Fibroblast of skin of back (primary cell): ENCODE results near the gene ILK.

Source experiments
- DNase-seq: peaks from one replicate; pipeline ENCODE4 v3.0.0-alpha.2; 2013

The ILK gene

DNA sequence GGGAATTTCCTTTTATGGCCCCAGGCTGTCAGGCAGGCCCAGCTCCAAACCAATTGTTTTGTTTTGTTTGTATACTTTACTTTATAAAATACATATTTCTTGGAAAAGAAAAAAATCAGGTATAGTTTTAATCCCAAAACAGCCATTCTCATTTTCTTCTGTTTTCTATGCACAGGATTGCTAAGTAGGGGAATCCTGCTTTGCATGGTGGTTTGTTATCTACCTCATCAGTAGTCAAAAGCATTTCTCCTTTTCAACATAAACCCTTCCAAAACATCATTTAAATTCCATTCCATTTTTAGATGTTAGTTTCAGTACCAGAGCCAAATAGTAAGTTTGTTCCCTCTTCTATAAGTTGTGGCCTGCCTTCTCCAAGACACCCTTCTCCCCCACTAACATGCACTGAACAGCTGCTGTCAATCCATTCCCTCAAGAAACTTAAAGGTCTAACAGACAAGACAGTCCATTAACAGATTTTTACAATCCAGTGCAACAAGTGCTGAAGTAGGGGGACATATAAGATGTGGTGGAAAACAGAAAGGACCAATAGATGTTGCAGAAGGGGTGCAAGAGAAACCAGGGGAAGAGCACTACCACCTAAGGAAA is 3.7 kb downstream of the ILK start:
- DNase-seq, result peak; percentile 47

DNA sequence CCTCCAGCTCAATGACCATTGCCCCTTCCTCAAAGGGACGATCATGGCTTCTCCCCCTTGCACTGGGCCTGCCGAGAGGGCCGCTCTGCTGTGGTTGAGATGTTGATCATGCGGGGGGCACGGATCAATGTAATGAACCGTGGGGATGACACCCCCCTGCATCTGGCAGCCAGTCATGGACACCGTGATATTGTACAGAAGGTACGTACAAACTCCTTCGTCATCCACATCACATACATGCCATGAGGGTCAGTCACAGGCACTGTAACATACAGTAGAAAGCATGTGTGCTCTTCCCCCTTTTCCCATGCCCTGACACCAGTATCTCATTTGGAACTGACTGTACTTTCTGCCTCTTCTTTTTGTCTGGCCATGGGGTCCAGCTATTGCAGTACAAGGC is 4.4 kb downstream of the ILK start:
- no peak for DNase-seq

DNA sequence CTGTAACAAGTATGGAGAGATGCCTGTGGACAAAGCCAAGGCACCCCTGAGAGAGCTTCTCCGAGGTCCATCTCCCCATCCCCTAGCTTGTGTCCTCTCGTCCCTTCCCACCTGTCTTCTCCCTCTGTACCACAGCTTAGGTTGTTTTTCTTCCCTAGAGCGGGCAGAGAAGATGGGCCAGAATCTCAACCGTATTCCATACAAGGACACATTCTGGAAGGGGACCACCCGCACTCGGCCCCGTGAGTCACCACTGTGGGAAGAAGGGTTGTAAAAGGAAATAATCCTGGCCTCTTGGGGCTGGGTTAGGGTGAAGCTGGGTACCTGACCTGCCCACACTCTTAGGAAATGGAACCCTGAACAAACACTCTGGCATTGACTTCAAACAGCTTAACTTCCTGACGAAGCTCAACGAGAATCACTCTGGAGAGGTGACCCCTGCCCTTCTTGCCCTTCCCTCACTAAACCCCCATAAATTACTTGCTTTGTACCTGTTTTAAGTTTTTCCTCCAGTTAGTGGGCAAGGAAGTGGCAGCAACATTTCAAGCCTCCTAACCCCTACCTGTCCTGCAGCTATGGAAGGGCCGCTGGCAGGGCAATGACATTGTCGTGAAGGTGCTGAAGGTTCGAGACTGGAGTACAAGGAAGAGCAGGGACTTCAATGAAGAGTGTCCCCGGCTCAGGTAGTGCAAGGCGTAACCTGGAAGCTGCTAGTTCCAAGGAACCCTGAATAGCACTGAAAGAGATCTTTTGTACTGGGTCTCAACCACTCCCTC is 5.3 kb downstream of the ILK start:
- DNase-seq, result peak; percentile 45

DNA sequence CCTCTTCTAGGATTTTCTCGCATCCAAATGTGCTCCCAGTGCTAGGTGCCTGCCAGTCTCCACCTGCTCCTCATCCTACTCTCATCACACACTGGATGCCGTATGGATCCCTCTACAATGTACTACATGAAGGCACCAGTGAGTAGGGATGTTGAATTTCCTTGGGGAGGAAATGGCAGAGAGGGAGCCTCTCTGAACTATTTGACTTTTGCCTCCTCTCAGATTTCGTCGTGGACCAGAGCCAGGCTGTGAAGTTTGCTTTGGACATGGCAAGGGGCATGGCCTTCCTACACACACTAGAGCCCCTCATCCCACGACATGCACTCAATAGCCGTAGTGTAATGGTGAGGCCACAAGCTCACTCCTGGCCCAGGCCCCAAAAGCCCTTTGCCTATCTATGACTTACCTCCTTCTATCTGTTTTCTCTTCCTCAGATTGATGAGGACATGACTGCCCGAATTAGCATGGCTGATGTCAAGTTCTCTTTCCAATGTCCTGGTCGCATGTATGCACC is 6.0 kb downstream of the ILK start:
- no peak for DNase-seq

DNA sequence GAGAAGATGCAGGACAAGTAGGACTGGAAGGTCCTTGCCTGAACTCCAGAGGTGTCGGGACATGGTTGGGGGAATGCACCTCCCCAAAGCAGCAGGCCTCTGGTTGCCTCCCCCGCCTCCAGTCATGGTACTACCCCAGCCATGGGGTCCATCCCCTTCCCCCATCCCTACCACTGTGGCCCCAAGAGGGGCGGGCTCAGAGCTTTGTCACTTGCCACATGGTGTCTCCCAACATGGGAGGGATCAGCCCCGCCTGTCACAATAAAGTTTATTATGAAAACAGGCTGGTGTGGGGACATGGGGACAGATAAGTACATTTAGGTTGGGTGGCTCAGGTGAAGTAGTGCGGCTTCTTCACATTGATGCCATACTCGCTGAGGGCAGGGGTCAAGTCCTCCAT is 7.0 kb downstream of the ILK start:
- DNase-seq, result no peak

DNA sequence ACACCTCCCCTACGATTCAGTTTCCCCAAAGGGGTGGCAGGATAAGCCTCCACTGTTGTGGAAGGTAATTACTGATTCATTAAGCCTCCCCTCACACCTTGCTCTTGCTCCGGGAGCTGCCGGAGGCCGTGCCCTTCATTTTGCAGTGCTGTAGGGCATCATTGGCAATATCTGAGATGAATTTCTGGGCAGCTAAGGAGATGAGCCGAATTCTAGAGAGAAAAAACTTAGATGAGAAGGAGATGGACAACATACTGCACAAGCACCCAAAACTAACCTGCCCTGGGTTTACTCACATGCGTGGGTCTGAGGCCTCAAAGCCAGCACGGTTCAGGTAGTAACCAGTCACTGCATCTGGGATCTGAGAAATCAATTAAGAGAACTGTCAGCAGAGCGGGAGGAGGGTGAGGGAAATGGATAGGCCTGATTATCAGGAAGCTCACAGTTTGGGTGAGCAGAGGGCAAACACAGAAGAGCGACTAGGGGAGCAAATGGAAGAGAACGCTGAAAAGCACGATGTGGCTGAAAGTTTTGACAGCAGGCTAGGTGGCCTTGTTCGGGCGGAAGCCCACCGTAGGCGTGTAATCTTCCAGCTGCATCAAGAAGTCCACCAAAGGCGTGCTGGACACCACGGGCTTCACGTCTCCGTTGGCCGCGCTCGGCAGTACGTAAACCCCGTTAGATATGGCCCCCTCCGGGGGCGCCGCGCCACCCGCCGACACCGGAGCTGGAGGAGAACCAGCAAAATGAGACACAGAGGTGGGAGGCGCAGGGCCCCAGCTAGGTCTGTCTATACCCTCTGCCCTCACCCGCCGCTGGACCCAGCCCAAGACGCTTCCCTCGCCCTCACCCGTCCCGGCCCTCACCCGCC is 7.8 kb downstream of the ILK start:
- DNase-seq, result peak; percentile 25

DNA sequence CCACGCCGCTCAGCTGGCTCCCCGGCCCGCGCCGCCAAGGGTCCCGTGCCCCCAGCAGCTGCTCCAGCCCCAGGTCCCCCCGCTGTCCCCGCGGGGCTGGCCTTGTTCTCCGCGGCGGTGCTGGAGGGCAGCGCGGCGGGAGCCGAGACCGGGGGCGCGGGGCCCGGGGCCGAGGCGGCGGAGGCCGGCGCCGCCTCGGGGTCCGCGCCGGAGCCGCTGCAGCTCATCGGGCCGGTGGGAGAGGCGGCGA is 8.3 kb downstream of the ILK start:
- DNase-seq, result no peak

DNA sequence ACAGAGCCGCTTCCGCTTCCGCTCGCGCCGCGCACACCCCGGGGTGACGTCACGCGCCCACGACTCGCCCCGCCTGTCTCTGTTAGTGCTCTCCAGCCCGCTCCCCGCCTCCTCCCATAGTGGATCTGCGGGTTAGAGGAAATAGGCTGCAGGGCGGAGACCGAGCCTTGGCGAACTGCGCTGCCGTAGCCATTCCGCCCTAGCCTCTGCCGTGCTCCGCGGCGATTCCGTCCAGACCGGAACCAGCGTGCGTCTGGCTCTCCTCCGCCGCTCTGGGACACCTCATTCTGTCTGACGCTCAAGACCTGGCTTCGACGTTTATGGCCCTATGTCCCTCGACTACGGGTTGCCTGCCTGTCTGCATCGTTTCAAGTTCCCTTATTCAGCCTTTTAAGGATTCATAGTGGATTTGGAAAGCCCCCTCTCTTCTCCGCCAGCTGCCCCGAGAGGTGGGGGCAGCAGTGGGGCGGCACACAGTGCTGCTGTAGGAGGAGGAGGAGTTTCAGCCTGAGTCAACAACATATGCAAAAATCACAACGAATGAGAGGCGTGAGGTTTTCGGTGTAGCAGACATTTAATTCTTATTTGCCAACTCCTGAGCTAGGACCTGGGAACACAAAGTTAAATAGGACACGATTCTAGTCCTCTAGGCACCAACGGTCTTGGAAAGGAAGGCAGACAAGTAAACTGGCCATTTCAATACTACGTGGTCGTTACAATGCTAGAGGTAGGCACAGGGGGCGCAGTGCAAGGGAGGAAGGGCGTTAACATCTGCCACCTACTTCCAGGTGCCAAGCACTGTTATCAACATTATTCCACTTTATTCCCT is 8.9 kb downstream of the ILK start, which contains the start of gene TAF10:
TSS of gene TAF10 (minus strand) at position 4 of the 829 bp plus-strand sequence. CDS start 27 bp downstream, outside the sequence.
- DNase-seq, result peak; percentile 97

DNA sequence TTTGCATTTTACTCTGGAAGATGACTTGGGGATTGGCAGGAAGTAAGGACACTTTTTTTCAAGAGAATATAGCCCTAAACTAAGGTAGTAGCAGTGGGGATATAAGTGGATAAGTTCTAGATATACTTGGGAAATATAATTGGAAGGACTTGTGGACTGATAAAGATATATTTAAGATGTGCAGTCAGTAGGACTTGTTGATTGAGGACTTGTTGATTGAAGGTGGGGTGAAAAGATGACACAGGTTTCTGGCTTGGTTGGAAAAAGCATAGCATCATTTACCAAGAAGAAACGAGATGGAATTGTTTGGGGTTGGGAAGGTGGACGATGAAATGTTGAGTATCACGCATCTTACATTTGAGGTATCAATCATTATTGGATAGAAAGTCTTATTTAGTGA is 9.9 kb downstream of the ILK start:
- DNase-seq, result no peak

DNA sequence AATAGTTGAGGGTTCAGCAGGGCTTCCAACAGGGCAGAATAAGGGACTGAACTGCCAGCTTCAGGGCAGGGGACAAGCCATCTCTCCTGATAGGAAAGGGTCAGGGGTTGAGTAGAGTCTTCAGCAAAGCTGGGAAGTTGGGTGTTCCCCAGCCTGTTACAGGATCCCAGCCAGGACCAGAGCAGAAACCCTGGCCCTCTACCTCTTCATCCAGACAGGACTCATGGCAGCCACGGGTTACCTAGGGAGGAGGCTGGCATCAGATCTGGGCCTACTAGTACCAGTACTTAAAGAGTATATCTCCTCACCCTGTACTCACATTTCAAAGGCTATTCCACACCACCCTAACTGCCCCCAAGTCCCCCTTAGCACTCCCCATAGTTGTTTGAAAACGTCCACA is 10.9 kb downstream of the ILK start:
- no peak for DNase-seq

DNA sequence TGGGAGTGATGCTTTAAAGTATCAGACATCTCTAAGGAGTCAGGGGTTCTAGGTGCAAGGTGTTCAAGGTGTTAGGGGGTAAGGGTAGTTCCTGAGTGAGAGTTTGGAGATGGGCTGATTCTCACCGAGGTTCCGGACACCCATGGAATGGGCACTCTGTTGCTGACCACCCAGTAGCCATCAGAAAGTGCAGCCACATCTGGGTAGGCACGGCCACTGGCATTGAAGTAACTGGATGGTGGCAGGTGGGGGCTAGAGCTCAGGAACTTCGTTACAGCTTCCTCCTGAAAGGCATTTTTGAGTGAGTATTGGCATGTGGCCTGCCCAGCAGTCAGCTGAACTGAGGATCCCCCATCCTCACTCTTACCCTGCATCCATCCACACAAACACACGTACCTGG is 11.5 kb downstream of the ILK start:
- DNase-seq, result no peak

DNA sequence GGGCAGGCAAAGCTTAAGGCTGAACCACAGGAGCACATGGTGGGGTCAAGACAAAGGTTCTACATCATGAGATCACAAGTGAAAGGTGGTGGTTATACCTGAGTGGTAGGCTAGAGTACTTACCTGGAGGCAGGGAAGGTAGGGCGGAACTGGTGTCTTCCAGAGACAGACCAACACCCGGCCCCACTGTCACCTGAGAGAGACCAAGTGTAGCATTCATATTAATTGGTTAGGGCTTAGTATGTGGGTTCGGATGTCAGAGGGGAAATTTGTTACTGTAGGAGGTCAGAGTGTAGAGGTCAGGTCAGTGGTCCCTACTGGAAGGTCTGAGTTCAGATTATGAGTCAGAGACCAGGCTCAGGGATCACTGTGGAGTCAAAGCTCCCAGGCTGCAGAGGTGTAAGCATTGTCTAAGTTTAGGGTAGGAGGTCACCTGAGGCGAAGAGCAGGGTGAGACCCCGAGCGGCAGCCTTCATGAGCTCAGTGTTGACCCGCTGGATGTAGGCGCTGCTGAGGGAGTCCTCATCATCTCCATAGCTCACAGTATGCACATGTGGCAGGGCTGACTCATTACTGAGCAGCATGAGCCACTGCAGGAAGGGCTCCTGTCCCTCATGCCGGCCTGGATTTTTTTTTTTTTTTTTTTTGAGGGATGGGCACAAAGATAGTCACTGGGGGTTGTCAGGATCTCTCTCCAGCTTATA is 12.5 kb downstream of the ILK start:
- peak; percentile 44 for DNase-seq

DNA sequence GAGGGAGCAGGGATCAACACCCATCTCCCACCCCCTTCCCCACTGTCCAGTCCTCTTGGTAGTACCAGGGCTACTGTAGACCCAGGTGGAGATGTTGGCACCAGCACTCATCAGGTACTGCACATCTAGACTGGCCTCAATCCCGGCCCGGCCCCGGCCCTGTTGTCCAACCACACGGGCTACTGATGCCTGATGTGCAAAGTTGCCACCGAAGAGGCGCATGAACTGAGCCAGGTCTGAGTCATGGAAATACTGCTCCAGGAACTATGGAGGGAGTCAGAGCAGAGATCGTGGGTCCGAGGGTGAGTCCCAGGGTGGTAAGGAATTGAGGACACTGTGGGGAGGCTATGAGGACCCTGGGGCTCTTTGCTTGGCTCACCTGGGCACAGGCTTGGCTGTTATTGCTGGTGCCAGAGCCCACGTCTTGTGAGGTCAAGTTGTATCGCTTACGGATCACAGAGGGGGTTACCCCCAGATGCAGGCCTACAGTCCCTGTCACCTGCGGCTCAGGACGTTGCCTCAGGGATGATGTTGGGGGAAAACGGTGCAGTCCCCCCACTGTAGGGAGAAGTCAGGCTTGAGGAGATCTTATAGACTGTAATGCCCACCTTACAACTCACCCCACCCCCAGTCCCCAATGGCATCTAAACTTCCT is 13.1 kb downstream of the ILK start:
- no peak for DNase-seq

DNA sequence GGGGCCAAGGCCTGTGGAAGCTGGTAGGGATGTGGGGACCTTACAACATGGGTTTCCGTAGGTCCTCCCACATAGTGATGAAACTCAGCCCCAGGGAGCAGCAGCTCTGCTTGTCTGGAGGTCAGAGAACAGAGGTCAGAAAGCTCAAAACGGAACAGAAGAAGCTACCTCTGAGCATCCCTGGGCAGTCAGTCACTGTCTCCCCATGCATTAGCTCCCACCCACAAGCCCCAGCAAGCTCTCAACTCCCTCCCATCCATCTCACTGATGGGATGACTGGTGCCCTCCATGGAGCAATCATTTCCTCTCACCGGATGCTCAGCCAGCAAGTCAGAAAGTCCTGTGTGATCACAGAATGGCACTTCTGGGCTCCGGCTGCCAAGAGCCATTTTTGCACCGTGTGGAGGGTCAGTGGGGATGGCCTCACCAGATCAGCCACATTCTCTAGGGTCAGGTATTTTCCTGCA is 13.8 kb downstream of the ILK start:
- no peak for DNase-seq

DNA sequence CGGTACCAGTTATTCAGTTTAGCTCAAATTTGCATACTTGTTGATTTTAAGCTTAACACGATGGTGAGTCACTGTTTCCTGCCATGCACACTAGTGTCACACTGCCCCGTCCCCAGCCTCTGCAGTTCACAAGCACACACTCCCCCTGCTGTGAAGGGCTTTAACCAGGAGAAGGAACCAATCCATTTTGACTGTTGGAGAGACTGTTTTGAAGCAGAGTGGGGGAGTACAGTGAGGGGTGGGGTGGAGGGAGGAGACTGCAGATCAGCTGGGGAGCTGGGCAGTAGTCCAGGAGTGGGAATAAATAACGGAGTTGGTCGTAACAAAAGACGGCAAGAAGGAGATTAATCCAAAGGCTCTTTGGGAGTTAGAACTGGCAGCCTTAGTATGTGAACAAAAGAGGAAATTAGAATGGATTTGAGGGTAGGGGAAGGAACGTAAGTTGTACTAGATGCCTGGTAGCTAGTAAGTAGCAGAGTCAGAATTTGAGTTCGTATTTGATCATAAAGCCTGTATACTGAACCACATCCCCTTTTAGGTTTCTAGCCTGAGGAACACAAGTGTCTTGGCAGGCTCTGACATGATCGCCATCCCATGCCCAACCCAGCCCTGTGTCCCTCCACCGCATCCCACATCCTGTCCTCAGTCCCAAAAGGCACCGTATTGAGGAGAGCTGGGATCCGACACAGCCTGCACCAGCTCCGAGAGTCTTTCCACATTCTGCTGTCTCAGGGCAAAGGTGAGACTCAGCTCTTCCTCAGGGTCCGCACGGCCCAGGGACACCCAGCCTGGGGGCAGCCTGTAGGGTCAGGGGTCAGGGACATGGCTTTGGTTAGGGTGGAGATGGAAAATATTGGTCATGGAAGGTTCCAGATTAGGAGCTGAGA is 14.8 kb downstream of the ILK start:
- peak; percentile 84 for DNase-seq

DNA sequence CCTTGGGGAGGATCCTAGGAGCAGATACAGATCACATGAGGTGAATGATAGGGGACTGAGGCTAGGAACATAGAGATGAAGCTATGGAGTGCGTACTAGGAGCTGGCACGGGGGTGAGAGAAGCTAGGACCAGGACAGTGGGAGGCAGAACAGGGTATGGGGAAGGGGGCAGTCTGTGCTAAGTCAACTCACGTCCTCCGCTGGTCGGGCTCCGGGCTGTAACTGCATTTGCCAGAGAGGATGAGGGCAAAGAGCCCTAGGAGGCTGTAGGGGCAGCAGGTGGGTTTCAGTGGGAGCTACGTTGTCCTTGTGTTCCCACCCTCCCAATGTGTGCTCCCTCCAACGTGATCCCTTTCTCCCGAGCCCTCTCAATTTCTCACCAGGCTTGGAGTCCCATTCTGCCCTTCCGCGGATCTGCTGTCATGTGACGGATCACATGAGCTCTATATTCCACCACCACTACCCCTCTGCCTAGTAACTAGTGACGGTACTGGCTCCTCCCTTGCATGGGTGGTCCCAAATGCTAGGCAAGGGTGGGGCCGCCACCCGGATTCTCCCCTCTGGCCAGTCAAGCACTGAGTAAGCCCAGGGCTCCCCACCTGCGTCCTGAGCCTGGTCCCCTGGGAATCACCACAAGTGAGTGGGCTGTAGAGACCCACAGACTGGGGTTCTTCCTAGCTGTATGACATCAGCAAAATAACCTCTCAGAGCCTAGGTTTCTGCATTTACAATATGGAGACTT is 15.6 kb downstream of the ILK start, which contains the start of gene TPP1:
TSS of gene TPP1 (minus strand) at position 419 of the 742 bp plus-strand sequence. CDS start at position 397, 22 bp downstream.
- DNase-seq, result peak; percentile 95

DNA sequence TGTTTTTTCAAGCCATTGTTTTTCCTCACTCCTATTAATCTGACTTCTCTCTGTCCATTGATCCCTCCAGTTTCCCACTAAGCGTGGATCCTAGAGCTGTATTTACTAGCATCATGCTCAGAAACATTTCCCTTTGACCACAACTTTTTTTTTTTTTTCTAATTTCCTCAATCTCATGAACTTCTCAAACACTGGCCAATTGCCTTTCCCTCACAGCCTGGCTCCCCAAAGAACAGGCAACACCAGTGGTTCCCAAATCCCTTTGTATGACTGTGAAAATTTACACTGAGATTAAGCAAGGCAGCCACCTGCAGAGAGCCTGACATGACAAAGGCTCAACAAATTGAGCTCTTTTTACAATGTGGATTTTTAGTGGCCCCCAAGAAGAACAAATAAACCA is 17.1 kb downstream of the ILK start:
- DNase-seq, result no peak

DNA sequence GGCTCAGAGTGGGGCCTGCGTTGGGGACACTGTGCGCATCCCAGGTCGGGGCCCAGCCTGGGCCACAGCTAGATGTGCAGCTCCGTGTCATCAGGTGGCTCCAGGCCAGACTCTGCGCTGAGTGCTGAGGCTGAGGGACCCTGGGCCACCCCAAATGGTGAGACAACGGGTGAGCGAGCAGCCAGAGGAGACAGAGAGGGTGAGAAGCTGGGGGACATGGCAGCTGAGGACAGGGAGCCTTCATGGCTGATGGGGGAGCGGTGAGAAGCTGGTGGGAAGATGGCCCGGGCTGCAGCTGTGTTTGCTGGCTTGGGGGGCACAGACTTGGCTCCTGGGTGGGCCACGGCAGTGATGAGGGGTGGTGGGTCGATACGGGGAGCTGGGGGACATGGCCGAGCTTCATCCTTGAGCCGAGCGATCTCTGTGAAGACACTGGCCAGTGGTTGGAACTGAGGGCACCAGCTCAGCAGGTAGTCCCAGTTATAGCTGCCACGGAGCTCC is 18.2 kb downstream of the ILK start:
- no peak for DNase-seq
